Measurements from ENCODE around the gene CAMSAP2.
A peak's percentile ranks its signal among the peaks of the same experiment; 100 is the strongest.

The CAMSAP2 gene, protein sequence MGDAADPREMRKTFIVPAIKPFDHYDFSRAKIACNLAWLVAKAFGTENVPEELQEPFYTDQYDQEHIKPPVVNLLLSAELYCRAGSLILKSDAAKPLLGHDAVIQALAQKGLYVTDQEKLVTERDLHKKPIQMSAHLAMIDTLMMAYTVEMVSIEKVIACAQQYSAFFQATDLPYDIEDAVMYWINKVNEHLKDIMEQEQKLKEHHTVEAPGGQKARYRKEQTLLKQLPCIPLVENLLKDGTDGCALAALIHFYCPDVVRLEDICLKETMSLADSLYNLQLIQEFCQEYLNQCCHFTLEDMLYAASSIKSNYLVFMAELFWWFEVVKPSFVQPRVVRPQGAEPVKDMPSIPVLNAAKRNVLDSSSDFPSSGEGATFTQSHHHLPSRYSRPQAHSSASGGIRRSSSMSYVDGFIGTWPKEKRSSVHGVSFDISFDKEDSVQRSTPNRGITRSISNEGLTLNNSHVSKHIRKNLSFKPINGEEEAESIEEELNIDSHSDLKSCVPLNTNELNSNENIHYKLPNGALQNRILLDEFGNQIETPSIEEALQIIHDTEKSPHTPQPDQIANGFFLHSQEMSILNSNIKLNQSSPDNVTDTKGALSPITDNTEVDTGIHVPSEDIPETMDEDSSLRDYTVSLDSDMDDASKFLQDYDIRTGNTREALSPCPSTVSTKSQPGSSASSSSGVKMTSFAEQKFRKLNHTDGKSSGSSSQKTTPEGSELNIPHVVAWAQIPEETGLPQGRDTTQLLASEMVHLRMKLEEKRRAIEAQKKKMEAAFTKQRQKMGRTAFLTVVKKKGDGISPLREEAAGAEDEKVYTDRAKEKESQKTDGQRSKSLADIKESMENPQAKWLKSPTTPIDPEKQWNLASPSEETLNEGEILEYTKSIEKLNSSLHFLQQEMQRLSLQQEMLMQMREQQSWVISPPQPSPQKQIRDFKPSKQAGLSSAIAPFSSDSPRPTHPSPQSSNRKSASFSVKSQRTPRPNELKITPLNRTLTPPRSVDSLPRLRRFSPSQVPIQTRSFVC (N-terminal part only)

DNA sequence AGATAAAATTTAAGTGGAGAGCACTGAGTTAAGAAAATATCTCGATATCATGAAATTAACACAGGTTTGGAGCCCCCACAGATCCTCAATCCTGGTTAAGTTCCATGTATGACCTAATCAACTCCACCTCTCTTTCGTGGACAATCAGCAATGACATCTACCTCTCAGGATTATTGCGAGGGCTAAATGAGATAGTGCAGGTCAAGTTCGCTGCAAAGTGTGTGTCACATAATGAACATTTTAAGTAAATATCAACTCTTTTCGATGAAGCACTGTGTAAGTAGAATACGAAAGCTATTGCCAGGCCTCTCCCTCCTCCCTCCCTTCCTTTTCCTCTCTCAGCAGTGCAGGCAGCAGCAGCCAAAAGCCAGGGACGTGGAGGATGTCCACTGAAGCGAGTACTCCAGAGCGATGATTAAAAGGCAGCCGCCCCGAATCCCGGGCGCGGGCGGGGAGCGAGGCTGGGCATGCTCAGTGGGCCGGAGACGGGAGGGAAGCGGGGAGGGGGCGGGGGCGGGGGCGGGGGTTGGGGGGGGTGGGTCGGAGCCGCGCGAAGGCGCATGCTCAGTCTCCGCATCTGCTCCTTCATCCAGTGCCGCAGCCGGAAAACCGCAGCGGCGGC, at the start of gene CAMSAP2:
Gene CAMSAP2 (plus strand): TSS at position 567 of the 622 bp plus-strand sequence. CDS start 935 bp downstream, outside the sequence.
- DNase-seq, result peak; percentile 95

DNA sequence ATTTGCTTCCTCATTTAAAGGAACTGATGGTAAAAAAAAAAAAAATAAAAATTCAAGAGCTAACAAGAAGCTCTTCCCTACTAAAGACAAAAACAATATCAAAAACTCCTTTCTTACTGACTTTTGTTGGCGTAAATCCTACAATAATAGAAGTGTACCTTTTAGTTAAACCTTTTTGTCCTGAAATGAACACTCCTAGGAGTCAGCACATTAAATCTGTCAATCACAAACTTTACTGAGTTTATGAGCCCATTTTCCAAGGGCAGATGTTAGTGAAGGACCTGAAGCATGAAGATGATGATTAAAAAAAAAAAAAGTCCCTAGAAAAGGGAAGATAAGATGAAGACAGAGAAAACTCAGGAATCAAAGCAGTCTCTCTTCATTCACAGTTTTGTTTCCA, 46.4 kb upstream of the CAMSAP2 start:
- no peak for DNase-seq

DNA sequence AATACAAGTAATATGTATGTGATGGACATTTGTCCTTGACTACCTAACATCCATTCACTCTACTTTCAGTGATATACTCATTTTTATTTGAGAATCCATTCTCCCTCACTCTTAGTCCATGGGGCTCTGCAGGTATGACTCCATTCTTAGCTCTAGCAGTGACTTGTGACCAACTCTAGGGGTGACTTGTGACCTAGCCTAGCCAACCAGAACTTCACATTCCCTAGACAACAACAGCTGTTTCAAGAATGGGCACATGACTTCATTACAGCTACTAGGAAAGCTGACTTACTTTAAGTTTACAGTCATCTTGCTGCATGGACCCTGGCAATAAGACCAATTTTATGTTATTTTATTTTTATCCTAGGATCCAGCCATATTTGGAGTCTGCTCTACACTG, 45.4 kb upstream of the CAMSAP2 start:
- no peak for DNase-seq

DNA sequence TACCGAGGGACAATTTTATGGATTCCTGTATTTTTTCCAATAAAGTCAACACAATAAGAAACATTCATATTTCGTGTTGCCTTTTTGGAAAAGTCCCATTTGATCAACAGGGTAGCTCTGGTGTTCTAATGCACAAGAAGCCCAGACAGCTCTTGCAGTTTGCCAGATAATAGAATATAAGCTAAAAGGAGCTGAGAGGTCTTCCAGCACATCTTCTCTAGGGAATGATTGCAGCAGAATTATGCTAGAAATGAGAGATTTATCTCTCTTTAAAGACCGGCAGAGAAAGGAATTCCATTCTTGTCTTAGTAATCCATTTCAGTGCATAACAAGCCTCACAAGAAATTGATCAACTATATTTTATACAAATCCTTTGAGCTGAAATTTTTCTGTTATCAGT, 44.0 kb upstream of the CAMSAP2 start:
- DNase-seq, result no peak

DNA sequence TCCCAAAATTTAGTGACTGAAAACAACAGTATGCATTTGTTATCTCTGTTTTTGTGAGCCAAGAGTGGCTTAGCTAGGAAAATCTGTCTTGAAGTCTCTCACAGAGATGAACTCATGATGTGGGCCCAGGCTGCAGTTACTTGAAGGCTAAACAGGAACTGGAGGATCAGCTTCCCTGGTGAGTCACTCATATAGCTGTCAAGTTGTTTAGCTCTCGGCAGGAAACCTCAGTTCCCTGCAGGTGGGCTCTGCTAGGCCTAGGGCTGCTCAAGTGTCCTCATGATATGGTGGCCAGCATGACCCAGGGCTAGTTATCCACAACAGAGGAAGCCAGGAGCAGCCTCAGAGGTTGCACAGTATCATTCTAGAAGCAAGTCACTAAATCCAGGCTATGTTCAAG, 38.8 kb upstream of the CAMSAP2 start:
- no peak for DNase-seq

DNA sequence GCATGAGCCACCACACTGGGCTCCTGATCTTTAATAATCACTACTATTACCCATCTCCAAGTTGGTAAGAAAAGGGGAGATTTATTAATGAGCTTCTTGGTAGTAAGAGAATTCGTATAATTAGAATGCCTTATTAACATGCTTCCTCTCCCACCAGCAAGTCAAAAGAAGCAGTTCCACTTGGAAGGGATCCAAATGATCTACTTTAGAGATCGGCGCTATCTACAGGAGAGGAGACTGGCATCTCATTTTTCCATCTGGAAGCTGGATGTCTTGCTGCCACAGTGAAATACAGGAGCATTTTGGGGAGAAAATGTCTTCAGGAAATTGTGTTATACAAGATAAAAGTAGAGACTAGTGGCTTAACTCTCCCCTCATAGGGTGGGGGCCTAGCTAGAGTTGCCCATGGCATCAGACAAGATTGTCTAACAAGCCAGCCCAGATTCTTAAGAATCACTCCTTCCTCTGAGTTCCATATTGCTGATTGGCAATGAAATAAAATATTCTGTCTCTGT, 33.6 kb upstream of the CAMSAP2 start:
- DNase-seq, result no peak

DNA sequence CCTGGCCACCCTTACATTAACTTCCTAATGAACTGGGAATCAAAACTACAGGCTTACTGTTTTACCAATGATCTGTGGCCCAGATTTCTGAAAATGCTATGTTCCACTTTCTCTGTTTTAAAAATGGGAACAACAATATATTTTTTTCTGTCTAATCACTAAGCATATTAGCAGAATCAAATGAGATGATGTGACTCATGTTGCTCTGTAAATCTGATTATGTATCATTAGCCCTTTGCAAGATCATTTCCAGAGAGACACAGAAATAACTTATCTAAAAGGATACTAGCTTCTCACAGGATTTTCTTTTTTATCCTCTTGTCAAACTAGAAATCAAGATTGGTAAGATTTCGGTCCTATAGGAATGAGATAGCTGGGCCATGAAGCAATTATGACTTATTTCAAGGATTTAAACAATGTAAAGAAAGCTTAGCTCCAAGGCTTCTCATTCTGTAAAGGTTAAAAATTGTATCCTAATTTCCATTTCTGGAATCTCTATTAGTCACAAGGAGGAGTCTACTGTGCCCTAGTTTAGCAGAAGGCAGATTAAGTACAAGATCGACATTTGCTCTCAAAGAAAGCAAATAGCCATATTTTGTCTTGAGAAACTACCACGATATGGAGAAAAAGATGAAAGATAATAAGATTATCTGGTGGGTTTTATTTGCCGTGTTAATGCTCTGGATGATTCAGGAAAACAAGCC, 32.4 kb upstream of the CAMSAP2 start:
- DNase-seq, result no peak

DNA sequence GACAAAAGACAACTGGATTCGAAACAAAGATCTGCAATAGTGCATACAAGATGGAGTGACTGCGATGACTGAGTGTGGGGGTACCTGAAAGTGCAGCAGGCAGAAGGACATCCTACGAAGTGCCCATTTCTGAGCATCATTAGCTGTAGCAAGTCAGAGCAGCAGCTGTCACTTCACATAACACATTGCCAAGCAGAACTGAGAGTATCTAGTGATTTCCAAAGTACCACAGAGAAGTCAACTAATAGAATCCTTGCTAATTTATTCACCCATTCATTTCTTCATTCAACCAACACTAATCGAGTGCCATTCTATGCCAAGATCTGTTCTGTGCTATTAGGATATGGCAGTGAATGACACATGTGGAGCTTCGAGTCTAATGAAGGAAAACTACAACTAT, 31.6 kb upstream of the CAMSAP2 start:
- DNase-seq, result no peak

DNA sequence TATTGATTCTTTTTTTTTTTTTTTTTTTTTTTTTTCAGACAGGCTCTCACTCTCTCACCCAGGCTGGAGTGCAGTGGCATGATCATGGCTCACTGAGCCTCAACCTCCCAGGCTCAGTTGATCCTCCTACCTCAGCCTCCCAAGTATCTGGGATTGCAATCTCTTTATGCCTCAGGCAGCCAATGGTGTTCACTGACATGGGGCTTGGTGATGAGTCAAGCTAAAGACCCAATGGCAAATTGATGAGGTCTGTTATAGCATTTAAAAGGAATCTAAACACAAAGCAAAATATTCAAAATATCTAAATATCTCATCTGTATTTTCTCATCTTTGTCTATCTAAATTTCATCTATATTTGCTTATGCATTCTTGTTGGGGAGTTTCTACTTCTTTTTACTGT, 30.5 kb upstream of the CAMSAP2 start:
- DNase-seq, result no peak

DNA sequence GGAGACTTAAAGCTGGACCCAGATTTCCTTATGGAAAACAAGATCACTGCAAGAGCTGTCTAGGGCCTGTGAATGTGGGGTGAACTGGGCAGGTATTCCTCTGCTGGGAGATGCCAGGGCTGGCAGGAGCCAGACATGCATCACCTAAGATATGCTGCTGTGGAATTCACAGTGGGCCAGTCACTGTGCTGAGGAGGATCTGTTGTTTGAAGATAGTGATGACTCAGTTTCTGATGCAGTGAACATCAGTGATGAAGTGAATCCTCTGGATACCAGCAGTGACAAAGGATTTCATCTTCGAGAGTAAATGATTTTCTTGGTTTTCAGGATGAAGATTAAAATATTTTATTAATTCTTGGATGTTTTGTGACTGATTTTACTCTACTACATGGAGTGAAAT, 29.9 kb upstream of the CAMSAP2 start:
- no peak for DNase-seq

DNA sequence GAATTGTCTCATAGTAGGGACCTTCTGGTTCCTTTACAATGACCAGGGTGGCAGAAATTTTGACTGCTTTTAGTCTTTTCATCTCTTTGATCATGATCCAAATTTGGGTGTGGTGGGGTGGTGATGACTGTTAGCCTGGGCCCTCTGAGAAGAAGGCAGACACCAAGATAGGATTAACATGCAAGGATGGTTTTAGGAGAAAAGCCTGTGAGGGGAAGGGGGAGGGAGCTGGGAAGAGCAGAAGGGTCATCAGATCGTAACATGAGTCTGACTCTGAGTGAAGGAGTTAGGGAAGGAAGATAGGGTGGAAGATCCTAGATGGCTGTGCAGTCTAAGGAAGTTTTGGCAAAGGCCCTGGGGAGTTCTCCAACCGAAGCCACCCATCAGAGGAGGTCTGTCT, 28.5 kb upstream of the CAMSAP2 start:
- no peak for DNase-seq

DNA sequence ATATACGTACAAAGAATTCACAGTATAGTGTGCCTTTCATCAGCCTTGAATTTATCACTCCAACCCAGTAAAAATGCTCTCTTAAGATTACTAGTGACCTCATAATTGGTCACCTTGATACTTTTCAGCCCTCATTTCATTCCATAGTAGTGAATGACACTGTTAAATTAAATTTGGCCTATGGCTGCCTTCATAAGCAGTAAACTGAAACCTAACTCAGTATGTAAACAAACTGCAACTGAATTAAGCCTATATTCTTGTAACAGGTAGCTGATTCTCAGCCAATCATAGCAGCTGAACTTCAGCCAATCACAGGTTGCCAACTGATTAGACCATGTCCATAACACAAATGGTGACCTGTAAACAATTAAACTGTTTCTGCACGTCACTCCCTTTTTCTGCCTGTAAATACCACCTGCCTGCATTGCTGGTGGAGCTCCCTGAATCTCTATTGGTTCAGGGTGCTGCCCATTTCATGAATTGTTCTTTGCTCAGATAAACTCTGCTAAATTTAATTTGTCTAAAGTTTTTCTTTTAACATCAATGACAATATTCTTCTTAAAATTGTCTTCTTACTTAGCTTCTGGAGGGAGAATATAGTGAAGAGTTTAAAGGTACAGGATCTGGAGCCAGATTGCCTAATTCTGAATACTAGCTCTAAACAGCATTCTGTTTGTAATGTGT, 24.0 kb upstream of the CAMSAP2 start:
- DNase-seq, result no peak

DNA sequence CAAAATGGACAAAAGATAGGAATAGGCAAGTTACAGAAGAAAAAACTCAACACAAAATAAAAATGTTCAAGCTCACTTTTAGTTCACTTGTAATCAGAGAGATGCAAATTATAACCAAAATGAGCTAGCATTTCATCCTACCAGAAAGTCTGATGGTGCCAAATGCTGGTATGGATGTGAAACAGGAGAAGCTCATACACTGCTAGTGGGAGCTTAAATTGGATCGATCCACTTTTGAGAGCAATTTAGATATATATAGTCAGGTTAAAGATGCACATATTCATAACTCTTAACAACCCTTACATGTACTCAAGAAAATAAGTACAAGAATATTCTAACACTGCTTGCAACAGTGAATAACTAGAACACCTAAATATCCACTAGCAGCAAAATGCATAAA, 18.5 kb upstream of the CAMSAP2 start:
- no peak for DNase-seq

DNA sequence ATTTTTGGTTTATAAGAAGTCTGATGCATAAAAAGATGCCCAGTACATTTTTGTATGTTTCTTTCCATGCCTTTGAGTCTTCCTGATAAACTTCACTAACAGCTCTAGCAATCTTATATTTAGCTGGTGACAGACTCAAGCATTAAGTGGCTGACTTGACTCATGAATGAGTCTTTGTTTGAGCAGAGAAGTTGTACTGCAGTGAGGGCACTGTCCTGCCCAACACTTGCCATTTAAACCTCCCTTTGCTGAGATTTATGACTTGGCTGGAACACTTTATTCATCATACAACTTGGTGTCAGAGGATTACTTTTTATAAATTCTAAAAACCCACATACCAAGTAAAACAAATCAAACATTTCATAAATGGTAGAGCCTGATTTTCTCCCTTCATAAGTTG, 14.6 kb upstream of the CAMSAP2 start:
- DNase-seq, result no peak

DNA sequence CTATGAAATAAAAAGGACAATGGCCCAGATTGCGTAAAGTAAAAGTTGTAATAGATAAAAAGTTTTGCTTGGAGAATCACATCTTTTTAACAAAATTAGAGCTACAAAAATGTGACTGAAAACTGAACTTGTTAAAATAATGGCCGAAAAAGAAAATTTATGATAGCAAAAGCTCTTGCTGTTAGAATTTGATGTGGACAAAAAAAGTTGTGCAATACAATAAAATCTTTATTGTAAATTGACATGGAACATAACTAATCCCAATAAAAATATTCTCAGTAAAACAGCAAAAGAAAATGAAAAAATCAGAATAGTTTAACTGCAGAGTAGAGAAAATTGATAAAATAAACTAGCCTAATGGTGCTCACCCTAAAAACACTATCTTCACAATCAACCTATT, 11.4 kb upstream of the CAMSAP2 start:
- no peak for DNase-seq

DNA sequence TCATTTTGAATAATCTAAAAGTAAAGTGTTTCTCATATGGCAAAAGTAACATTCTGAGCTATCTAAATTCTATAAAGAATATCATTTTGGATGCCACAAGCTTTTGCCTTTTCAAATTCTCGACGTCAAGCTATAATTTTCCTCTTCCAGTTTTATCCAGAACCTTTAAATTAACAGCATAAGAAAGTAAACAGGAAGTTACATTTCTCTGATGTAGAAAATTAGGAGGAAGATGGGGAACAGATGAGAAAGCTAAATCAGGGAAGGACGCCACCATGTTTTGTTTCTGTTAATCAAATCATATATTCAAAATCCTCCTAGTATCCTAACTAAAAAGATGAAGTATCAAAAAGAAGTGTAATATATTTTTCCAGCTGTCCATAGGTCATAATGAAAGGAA, 8.8 kb upstream of the CAMSAP2 start:
- DNase-seq, result no peak

DNA sequence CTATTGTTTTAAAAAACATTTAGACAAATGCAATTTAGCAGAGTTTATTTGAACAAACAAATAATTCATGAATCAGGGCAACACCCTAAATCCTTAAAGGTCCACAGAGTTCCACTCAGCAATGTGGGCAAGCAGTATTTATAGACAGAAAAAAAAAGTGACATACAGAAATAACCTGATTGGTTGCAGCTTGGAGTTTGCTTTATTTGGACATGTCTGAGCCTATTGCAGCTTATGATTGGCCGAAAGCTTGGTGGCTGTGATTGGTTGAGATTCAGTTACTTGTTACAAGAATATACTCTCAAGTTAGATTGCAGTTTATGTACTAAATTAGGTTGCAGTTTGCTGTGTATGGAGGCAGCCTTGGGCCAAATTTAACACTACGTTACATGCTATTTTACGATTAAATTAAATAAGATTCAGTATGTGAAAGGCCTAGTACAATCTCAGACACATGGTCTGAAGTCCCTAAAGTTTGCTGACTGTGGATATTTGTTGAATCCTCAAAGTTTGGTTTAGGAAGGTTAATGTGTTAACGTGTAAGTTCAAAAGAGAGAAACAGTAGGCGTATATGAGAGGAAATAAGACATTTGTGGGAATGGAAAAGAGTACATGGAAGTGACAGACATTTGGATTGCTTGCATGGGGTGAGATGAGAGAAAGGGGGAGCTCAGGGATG, 6.9 kb upstream of the CAMSAP2 start:
- no peak for DNase-seq

DNA sequence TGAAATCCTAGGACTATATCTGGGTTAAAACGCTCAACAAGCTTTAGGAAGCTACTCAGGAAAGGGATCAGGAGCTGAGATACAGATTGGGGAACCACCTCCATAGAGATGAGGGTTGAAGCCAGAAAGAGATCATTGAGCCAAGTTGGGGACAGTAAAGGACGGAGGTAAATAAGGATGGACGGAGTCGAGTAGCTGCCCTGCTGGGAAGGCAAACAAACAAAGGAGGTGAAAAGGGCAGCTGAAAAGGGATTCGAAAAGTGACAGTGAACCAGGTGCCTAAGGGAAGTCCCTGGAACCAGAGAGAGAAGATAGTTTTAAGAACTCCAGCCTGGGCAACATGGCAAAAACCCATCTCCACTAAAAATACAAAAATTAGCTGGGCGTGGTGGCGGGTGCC, 6.3 kb upstream of the CAMSAP2 start:
- no peak for DNase-seq

DNA sequence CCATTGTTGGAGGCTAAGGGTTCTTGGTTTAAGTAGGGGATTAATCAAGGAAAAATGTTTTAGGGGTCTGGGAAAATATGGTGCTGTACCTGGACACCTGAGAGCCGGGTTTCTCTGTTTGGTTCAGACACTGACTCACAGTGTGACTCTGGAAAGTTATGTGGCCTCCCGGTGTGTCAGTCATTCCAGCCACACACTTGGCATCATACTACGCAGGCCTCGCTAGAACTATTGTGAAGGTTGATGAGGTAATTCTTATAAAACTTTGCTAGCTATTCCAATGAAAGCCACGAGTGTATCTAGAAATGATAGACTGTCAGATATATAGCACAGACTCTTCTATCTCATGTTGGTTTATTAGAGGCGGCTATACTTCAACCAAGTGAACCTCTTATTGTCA, 4.8 kb upstream of the CAMSAP2 start:
- no peak for DNase-seq

DNA sequence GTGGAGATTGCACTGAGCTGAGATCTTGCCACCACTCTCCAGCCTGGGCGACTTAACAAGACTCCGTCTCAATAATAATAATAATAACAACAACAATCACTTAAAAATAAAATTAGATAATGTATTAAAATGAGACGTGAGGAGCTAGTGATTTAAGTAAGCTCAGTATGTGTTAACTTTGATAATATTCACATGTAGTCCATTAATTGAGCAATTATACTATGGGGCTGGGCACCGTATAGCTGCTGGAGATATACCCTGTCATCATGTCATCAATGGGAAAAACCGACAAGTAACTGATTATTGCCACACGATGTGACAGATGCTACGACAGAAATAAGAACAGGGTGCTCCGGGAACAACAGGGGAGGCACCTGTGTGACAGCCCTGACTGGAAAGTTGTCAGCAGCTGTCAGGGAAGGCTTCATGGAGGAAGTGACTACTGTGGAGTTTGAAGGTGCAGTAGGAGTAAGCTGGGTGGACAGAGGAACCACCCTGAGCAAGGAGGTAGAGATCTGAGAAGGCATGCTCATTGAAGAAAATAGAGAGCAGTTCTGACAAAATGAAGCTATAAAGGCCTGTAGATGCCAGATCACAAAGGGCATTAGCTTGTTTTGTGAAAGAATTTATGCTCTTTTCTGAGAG, 924 bp upstream of the CAMSAP2 start:
- DNase-seq, result no peak
